ENCODE results near the gene HLA-DOB. TPM values are rescaled to one million over a fixed set of nuclear protein-coding genes. Genes with fewer than 3 reads are reported as not detected.

The HLA-DOB gene
- polyA plus RNA-seq, 1 donor from 2014 or later: not detected

- peak overlapping the region; percentile 71 for H3K4me3 ChIP-seq (ENCODE audit: low read length)
- no peak overlapping the region for H2AFZ ChIP-seq (ENCODE audit: low read depth, low read length)
- TF ChIP-seq EZH2 (IDR thresholded peaks at IDR 0.05; ENCODE audit: borderline replicate concordance, insufficient read depth, low read length, poor library complexity, severe bottlenecking) (no peak), REST (IDR thresholded peaks at IDR 0.05; ENCODE audit: borderline replicate concordance) (no peak), SMC3 (conservative IDR thresholded peaks at IDR 0.05; ENCODE audit: poor library complexity) (no peak), TAF1 (IDR thresholded peaks at IDR 0.05; ENCODE audit: low read depth) (no peak), POLR2AphosphoS5 (IDR thresholded peaks at IDR 0.05) (no peak), RAD21 (conservative IDR thresholded peaks at IDR 0.05) (no peak), MXI1 (conservative IDR thresholded peaks at IDR 0.05; ENCODE audit: poor library complexity, severe bottlenecking) (no peak), EP300 (conservative IDR thresholded peaks at IDR 0.05; ENCODE audit: poor library complexity, severe bottlenecking) (no peak)
- TF ChIP-seq, protein P1, sequence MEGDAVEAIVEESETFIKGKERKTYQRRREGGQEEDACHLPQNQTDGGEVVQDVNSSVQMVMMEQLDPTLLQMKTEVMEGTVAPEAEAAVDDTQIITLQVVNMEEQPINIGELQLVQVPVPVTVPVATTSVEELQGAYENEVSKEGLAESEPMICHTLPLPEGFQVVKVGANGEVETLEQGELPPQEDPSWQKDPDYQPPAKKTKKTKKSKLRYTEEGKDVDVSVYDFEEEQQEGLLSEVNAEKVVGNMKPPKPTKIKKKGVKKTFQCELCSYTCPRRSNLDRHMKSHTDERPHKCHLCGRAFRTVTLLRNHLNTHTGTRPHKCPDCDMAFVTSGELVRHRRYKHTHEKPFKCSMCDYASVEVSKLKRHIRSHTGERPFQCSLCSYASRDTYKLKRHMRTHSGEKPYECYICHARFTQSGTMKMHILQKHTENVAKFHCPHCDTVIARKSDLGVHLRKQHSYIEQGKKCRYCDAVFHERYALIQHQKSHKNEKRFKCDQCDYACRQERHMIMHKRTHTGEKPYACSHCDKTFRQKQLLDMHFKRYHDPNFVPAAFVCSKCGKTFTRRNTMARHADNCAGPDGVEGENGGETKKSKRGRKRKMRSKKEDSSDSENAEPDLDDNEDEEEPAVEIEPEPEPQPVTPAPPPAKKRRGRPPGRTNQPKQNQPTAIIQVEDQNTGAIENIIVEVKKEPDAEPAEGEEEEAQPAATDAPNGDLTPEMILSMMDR (IDR thresholded peaks at IDR 0.05; ENCODE audit: poor library complexity, severe bottlenecking): no peak
- no peak overlapping the region for H3K9ac ChIP-seq (ENCODE audit: low read length)
- no peaks in the 10 kb centered on the region for H3K9me3 ChIP-seq (ENCODE audit: low read length)
- no peak overlapping the region for H3K27ac ChIP-seq (ENCODE audit: low read length)
- no peaks in the 10 kb centered on the region for H4K20me1 ChIP-seq (ENCODE audit: insufficient read depth)
- H3K27me3 ChIP-seq (ENCODE audit: insufficient read depth, low read depth, low read length): peaks cover 67% of the 10 kb centered on the region
- H3K79me2 ChIP-seq (replicated peaks; ENCODE audit: insufficient read depth, low read length): no peaks in the 10 kb centered on the region
- no peak overlapping the region for H3K4me2 ChIP-seq (ENCODE audit: low read length)
- no peaks in the 10 kb centered on the region for H3K36me3 ChIP-seq (ENCODE audit: insufficient read depth, low read length)
- no peaks in the 10 kb centered on the region for H3K9me2 ChIP-seq (ENCODE audit: insufficient read depth, low read length)
- H3F3A ChIP-seq (ENCODE audit: insufficient read depth, low read length, poor library complexity, severe bottlenecking): no peaks in the 10 kb centered on the region
Observed at GRCh38 chr6:32852018-32852843, 35.4 kb upstream of the HLA-DOB start.

- Histone ChIP-seq H3K9ac (ENCODE audit: low read length) (no peak overlapping the region), H3K79me2 (replicated peaks; ENCODE audit: insufficient read depth, low read length) (no peaks in the 10 kb centered on the region), H3K27ac (ENCODE audit: low read length) (no peak overlapping the region), H3K9me2 (ENCODE audit: insufficient read depth, low read length) (no peaks in the 10 kb centered on the region), H3K4me3 (ENCODE audit: low read length) (no peak overlapping the region), H3K9me3 (ENCODE audit: low read length) (no peaks in the 10 kb centered on the region), H3K36me3 (ENCODE audit: insufficient read depth, low read length) (no peaks in the 10 kb centered on the region), H4K20me1 (ENCODE audit: insufficient read depth) (no peaks in the 10 kb centered on the region), H3K4me2 (ENCODE audit: low read length) (no peak overlapping the region), H3K27me3 (ENCODE audit: insufficient read depth, low read depth, low read length) (peaks cover 60% of the 10 kb centered on the region), H3F3A (ENCODE audit: insufficient read depth, low read length, poor library complexity, severe bottlenecking) (no peaks in the 10 kb centered on the region), H2AFZ (ENCODE audit: low read depth, low read length) (no peak overlapping the region)
- TF ChIP-seq, protein P1 (IDR thresholded peaks at IDR 0.05; ENCODE audit: poor library complexity, severe bottlenecking): no peak
- no peak for TF ChIP-seq RAD21 (conservative IDR thresholded peaks at IDR 0.05)
- TF ChIP-seq EZH2 (IDR thresholded peaks at IDR 0.05; ENCODE audit: borderline replicate concordance, insufficient read depth, low read length, poor library complexity, severe bottlenecking): no peak
- no peak for TF ChIP-seq TAF1 (IDR thresholded peaks at IDR 0.05; ENCODE audit: low read depth)
- TF ChIP-seq MXI1 (conservative IDR thresholded peaks at IDR 0.05; ENCODE audit: poor library complexity, severe bottlenecking): no peak
Observed at GRCh38 chr6:32851025-32851424, 34.2 kb upstream of the HLA-DOB start.

All from neural cell (in vitro differentiated cells).